WERI-Rb-1 (cell line): ENCODE measurements around the gene RALGAPA2.

Experiments
- DNase-seq: peaks from one replicate; pipeline ENCODE4 v3.0.0-alpha.2; 2020
- H3K27ac ChIP-seq: fragments of 250-450 bp; sonication (Bioruptor Pico); 2 replicates; pipeline ENCODE4 v1.5.1; 2020; ENCODE audit warnings: mild to moderate bottlenecking, moderate library complexity
- H3K27me3 ChIP-seq: fragments of 250-450 bp; sonication (Bioruptor Pico); 2 replicates; pipeline ENCODE4 v1.5.1; 2021; ENCODE audit warnings: mild to moderate bottlenecking, low read depth, moderate library complexity; ENCODE audit not compliant: insufficient read depth, severe bottlenecking
- H3K36me3 ChIP-seq: fragments of 250-450 bp; sonication (Bioruptor Pico); 2 replicates; pipeline ENCODE4 v1.5.1; 2020; ENCODE audit warnings: mild to moderate bottlenecking, moderate library complexity
- H3K4me3 ChIP-seq: 2 replicates; pipeline ENCODE4 v1.5.1; 2011; ENCODE audit warnings: low read depth, mild to moderate bottlenecking, control low read depth, low read length
- H3K9me3 ChIP-seq: fragments of 250-450 bp; sonication (Bioruptor Pico); 2 replicates; pipeline ENCODE4 v1.5.1; 2021; ENCODE audit warnings: mild to moderate bottlenecking, moderate library complexity; ENCODE audit not compliant: severe bottlenecking
- CTCF ChIP-seq: IDR thresholded peaks from 2 replicates; pipeline ENCODE4 v1.5.1; 2011; ENCODE audit warnings: low read depth, mild to moderate bottlenecking, control low read depth, inconsistent platforms, low read length

Gene RALGAPA2

GRCh38 chr20:20710443-20711315 is 1.8 kb downstream of the RALGAPA2 start:
- no peak for DNase-seq
- Histone ChIP-seq H3K4me3 (no peak overlapping the region), H3K36me3 (no peaks in the 10 kb centered on the region), H3K27me3 (no peaks in the 10 kb centered on the region), H3K9me3 (no peaks in the 10 kb centered on the region), H3K27ac (no peak overlapping the region)
- no peak for TF ChIP-seq CTCF

GRCh38 chr20:20709887-20710286 is 2.6 kb downstream of the RALGAPA2 start:
- H3K36me3 ChIP-seq: no peaks in the 10 kb centered on the region
- H3K27ac ChIP-seq: no peak overlapping the region
- H3K27me3 ChIP-seq: no peaks in the 10 kb centered on the region
- TF ChIP-seq CTCF: no peak
- no peak for DNase-seq
- H3K4me3 ChIP-seq: no peak overlapping the region
- H3K9me3 ChIP-seq: no peaks in the 10 kb centered on the region

GRCh38 chr20:20706285-20706684 is 6.2 kb downstream of the RALGAPA2 start:
- Histone ChIP-seq H3K27ac (no peak overlapping the region), H3K36me3 (no peaks in the 10 kb centered on the region), H3K27me3 (no peaks in the 10 kb centered on the region), H3K9me3 (no peaks in the 10 kb centered on the region), H3K4me3 (no peak overlapping the region)
- no peak for TF ChIP-seq CTCF
- DNase-seq: no peak

- Histone ChIP-seq H3K36me3 (no peaks in the 10 kb centered on the region), H3K4me3 (no peak overlapping the region), H3K27me3 (no peaks in the 10 kb centered on the region), H3K27ac (no peak overlapping the region), H3K9me3 (no peaks in the 10 kb centered on the region)
- TF ChIP-seq CTCF: no peak
- DNase-seq: no peak
Measured at GRCh38 chr20:20702330-20703245, 9.9 kb downstream of the RALGAPA2 start.

GRCh38 chr20:20699917-20700316 is 12.5 kb downstream of the RALGAPA2 start:
- H3K9me3 ChIP-seq: no peaks in the 10 kb centered on the region
- no peak overlapping the region for H3K4me3 ChIP-seq
- no peak overlapping the region for H3K27ac ChIP-seq
- no peaks in the 10 kb centered on the region for H3K36me3 ChIP-seq
- H3K27me3 ChIP-seq: no peaks in the 10 kb centered on the region
- TF ChIP-seq CTCF: no peak
- no peak for DNase-seq
